Astrocyte of the cerebellum (primary cell): ENCODE measurements around the gene GINS2.

Source experiments
- DNase-seq: peaks from one replicate; pipeline ENCODE4 v3.0.0-alpha.2; 2011; ENCODE audit warnings: low read depth
- H3K4me3 ChIP-seq: 2 replicates; pipeline ENCODE4 v1.5.1; 2011; ENCODE audit warnings: mild to moderate bottlenecking, low read depth, low read length, moderate library complexity
- in situ Hi-C: cut with HindIII; loops from 2 replicates; pipeline ENCODE4 v1.10.0; 2017; ENCODE audit warnings: low sequenced_read_pairs
- TF ChIP-seq, protein P1 (sequence below): IDR thresholded peaks from 2 replicates; pipeline ENCODE4 v1.5.1; 2012; ENCODE audit warnings: low read length, low read depth, moderate library complexity, mild to moderate bottlenecking; ENCODE audit errors: missing control alignments

The GINS2 gene

DNA sequence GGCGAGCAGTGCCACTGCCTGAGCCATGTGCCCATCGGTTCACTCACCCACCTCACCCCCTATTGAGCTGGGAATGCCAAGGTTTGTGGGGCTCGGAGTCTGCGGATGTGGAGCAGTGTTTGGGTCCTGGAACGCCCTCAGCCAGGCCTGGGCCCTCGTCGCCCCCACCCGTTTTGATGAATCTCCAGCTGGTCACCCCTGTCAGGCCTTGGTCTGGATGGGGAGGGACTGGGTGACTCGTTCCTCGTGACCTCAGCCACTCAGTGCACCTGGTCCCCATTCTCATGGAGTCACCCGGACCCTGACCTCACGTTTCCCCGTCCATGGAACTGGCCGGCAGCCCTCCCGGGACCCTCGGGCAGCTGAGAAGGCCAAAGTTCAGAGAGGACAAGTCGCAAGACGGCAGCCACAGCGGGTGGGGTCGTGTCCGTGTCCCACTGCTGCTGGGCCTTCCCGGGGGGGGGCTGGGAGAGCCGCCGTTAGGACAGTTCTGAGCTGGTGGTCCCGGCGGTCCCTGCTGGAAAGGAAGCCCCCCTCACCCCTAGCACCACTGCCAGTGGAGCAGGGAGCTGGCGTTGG, 52.4 kb downstream of the GINS2 start:
- in situ Hi-C loops = no loop called here
- TF ChIP-seq, protein P1, sequence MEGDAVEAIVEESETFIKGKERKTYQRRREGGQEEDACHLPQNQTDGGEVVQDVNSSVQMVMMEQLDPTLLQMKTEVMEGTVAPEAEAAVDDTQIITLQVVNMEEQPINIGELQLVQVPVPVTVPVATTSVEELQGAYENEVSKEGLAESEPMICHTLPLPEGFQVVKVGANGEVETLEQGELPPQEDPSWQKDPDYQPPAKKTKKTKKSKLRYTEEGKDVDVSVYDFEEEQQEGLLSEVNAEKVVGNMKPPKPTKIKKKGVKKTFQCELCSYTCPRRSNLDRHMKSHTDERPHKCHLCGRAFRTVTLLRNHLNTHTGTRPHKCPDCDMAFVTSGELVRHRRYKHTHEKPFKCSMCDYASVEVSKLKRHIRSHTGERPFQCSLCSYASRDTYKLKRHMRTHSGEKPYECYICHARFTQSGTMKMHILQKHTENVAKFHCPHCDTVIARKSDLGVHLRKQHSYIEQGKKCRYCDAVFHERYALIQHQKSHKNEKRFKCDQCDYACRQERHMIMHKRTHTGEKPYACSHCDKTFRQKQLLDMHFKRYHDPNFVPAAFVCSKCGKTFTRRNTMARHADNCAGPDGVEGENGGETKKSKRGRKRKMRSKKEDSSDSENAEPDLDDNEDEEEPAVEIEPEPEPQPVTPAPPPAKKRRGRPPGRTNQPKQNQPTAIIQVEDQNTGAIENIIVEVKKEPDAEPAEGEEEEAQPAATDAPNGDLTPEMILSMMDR = no peak
- H3K4me3 ChIP-seq = no peak overlapping the region
- DNase-seq = no peak

DNA sequence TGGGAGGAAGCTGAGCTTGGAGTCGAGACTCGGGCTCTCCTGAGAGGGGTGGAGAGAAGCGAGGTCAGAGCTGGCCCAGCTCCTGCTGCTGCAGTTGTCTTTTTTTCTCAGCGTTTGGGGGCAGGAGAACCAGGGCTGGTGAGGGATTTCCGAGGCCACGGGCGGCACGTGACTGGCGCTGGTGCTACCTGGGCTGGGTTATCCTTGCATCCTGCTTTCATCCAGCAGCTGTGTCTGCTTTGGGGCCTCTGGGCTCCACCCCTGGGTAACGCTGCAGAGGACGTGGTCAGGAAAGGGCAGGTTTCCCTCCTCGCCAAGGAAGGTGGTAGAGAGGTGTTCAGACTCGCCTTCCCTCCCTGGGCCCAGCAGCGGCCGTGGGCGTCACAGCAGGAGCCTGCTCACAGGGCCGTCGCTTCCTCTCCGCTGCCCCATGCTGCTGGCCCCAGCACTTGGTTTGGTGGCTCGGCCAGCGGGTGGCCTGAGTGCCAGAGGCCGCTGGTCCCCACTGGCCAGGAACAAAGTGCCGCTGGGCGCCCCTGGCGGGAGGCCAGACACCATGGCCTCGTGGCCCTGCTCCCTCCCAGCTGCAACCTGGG, 53.1 kb downstream of the GINS2 start:
- no peak overlapping the region for H3K4me3 ChIP-seq
- TF ChIP-seq, protein P1 = no peak
- no peak for DNase-seq
- in situ Hi-C loops = no loop called here

DNA sequence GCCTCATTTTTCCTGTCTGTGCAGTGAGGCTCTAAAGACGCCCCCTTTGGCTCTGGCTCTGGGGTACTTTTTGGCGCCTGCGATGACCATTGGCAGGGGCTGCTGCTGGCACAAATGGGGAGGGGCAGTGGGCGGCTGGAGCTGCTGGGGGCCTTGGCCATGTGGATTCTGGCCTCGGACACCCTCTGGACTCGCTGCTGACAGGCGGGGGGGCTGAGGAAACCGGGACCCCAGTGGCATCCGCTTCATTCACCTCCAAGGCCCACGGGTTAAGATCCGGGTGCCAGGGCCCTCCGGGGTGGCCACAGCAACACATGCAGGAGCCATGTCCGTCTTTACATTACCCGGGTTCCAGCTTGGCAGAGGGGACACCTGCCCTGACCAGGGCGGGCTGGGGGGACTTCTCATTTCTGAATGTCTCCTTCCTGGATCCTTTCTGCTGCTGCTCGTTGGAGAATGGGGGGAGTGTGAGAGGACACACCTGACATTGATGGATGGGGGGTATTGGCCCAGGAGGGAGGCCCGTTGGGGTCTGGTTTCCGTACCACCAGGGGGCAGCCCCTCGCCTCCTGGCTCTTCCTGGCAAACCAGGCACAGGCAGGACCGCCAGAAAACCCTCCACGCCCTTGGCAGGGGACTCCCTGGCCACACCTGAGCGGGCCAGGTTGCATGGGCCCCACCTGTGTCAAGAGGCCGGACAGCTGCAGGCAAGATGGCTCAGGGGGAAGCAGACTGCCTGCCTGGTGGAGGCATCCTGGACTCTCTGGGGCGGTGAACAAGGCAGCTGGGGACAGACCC, 53.8 kb downstream of the GINS2 start:
- in situ Hi-C loops = no loop called here
- H3K4me3 ChIP-seq = no peak overlapping the region
- TF ChIP-seq, protein P1 = peak; percentile 16
- no peak for DNase-seq

DNA sequence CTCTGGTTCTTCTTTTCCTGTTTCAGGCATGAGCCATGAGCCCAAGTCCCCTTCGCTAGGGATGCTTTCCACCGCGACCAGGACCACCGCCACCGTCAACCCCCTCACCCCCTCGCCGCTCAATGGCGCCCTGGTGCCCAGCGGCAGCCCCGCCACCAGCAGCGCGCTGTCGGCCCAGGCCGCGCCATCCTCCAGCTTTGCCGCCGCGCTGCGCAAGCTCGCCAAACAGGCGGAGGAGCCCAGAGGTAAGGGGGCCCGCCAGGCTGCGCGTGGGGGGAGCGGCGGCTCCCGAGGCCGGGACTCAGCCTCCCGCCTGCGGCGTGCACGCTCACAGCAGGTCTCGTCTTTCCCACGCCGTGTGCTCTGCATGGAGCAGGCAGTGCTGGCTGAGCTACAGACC, 54.9 kb downstream of the GINS2 start:
- TF ChIP-seq, protein P1 = no peak
- no peak for DNase-seq
- H3K4me3 ChIP-seq = no peak overlapping the region
- in situ Hi-C loops = no loop called here

DNA sequence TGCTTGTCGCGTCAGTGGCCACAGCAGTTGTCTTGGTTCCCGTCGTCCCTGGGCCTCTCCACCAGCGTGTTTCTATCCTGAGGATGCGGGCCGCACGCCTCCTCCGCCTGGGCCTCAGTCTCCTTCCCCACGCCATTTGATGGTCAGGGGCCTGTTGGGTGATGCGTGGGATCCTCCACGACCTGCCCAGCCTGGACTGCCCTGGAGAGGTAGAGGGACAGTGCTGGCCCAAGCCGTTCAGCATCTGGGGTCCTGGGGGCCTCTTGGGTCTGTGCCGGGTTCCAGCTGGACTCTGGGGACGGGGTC, 55.4 kb downstream of the GINS2 start:
- no peak overlapping the region for H3K4me3 ChIP-seq
- in situ Hi-C loops = no loop called here
- no peak for DNase-seq
- TF ChIP-seq, protein P1 = no peak

DNA sequence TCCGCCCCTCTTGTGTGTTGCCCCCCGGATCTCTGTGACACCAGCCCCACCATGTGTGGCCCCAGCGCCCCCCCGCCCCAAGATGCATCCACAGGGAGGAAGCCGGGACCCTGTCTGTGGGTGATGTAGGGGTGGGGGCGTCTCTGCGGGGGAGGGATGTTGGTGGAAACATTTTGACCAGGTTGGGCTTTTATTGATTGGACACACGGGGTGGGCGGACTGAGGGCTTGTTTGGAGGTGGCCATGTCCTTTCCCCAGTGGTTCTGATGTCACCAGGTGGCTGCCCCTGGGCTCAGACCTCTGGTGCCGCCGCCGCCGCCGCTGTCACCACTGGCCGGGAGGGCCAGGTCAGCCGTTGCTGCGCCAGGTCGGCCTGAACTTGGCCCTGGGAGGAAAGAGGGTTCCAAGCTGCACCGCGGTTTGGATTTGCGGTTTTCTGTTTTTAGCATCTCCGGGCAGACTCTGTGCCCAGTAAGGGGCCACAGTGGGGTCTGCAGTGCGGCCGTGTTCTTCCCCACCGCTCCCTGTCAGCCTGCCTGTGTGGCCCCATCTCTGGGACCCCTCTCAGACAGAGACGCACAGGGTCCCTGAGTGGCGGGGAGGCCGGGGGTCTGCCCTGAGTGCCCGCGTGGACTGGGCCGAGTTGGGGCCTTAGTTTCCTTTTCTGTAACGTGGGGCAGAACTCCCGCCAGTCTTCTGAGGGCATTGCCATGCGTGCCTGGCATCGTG, 55.9 kb downstream of the GINS2 start:
- in situ Hi-C loops = no loop called here
- H3K4me3 ChIP-seq = no peak overlapping the region
- TF ChIP-seq, protein P1 = no peak
- no peak for DNase-seq
